Left hindlimb (tissue), 1 donor: ENCODE results near the gene OAS3.
"Not testable (repeated sequence)": the region's sequence is repeated elsewhere in the genome, so short reads cannot be mapped to it uniquely, and the experiment has no call there.

Experiments
- DNase-seq: peaks from one replicate; pipeline ENCODE4 v3.0.0-alpha.2; 2018

OAS3 gene

DNA sequence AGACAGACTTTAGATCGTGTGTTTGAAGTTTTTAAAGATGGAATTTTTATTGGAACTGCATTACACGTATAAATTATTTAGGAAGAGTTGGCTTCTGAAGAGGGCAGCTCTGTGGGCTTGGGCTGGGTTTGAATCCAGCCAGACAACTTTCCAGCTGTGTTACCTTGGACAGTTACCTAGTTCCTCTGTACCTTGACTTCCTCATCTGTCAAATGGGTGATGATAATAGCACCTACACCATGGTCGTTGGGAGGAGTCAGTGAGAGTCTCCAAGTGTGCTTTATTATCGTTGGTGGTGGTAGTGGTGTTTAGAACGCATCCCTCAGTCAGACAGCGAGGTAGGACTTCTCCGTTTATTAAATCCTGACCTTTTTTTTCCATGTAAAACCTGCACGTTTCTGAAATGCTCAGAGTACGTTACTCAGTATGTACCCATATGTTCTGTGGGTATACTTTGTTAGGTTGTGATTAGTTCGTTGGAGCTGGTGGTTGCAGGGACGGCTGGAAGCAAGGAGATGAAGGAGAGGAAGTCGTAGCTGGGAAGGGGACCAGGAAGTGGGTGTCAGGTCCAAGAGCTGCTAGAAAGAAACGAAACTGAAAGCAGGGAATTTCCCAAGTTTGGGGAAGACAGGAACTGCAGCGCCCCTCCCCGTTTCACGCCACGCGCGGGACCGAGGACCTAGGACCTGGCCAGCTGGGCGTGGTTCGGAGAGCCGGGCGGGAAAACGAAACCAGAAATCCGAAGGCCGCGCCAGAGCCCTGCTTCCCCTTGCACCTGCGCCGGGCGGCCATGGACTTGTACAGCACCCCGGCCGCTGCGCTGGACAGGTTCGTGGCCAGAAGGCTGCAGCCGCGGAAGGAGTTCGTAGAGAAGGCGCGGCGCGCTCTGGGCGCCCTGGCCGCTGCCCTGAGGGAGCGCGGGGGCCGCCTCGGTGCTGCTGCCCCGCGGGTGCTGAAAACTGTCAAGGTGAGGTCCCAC lies at the start of gene OAS3:
TSS of gene OAS3 (plus strand) at position 734 of the 979 bp plus-strand sequence. CDS start at position 791, 57 bp downstream.
- peak; percentile 90 for DNase-seq

DNA sequence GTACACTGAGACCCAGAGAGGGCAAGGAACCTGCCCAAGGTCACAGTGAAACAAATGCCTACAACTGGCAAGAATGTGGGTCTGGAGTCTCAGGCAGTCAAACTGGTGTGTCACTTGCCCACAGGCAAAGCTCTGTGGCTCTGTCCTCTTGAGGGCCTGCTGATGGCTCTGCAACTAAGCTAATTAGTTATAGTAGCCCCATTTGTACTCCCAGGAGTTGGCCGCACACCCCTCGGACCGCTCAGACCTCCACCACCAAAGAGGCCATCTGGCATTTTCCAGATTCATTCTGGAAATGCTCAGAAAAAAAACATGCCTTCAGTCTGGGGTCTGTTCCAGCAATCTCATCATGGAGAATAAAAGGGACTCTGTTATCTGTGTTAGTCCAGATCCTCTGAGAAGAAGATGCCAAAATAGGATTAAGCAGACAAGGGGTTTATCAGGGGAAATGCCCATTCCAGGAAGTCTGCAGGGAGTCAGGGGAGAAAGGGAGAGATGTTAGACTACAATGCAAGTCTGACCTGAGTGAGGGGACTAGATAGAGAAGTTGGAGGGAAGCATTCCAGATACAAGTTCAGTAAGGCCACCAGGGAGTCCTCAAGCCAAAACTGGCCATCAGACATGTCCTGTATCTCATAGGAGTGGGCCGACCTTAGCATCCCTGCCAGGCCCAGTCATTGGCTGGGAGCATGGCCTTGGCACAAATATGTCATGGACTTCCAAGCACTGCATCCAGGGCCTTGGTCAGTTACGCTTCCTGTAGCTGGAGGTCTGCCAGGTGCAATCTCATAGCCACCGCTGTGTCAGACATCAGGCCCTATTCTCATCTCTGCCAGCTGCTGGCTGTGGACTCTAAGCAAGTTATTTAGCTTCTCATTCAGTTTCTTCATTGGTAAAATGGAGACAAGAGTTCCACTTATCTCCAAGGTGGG lies 46.9 kb upstream of the OAS3 start:
- no peak for DNase-seq

GRCh38 chr12:112892856-112893255 lies 45.4 kb upstream of the OAS3 start:
- DNase-seq: no peak

GRCh38 chr12:112894128-112894527 lies 44.1 kb upstream of the OAS3 start:
- DNase-seq: no peak

- DNase-seq: no peak
Observed at GRCh38 chr12:112898380-112898779, 39.9 kb upstream of the OAS3 start.

DNA sequence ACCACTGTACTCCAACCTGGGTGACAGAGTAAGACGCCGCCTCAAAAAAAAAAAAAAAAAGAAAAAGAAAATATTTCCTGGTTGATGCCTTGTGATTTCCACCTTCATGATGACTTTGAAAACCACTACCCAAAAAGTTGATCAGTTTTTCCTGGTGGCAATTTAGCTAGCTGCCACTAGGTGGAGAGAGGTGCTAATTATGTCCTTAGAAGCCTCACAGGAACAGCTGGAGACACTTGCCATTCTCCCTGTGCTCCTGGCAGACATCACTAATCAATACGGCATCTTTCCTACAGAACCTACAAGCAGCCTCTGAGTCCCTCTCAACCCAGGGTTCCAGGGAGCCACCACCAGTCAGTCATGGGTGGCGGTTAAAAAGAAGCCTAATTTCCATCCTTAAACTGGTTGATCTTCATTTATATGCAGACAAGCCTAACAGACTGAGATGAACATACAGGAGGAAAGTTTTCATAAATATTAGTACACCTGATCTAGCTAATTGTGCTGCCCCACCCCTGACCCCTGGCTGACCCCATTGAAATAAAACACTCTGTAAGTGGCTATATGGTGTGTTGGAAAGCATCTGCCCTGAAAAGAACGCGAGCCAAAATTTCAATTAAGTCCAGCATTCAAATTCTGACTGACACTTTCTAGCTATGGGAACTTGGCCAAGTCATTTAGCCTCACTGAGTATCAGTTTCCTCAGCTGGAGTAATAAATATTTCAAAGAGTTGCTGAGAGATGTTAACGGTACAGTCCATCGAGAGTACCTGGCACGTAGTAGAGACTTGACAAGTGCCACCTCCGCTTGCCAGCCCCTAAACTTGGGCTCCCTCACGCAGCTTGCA lies 37.8 kb upstream of the OAS3 start:
- DNase-seq: no peak

DNA sequence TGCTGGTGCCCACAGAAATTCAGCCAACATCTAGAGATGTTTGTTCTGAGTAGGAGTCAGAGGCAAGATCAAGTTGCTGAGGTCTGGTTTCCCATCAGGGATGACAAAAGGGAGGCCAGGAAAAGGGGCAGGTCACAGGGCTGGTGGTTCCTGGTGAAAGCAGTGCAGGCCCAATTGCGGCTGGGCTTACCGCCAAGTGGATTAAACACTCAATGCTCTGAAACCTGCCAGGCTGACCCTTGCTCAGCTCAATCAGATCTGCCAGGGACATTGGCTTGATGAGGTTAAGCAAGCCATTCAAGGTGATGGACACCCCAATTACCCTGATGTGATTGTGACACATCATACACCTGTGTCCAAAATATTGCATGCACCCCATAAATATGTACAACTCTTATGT lies 37.0 kb upstream of the OAS3 start:
- no peak for DNase-seq

DNA sequence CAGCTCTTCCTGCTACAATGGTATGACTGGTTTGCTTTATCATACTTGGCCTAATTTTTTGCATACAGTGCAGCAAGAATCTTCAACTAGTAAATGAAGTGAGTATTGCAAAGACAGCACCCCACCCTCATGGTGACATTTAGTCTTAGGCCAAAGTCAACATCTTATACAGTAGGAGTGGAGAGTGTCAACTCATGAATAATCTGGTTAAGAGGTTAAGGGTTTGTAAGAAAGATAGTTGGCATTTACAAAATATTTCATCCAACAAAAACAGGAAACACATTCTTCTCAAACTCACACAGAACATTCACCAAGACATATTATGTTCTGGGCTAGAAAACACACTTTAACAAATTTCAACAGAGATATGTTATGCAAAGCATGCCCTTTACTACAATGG lies 33.7 kb upstream of the OAS3 start:
- DNase-seq: no peak

- no peak for DNase-seq
Observed at GRCh38 chr12:112905451-112906089, 32.7 kb upstream of the OAS3 start.

DNA sequence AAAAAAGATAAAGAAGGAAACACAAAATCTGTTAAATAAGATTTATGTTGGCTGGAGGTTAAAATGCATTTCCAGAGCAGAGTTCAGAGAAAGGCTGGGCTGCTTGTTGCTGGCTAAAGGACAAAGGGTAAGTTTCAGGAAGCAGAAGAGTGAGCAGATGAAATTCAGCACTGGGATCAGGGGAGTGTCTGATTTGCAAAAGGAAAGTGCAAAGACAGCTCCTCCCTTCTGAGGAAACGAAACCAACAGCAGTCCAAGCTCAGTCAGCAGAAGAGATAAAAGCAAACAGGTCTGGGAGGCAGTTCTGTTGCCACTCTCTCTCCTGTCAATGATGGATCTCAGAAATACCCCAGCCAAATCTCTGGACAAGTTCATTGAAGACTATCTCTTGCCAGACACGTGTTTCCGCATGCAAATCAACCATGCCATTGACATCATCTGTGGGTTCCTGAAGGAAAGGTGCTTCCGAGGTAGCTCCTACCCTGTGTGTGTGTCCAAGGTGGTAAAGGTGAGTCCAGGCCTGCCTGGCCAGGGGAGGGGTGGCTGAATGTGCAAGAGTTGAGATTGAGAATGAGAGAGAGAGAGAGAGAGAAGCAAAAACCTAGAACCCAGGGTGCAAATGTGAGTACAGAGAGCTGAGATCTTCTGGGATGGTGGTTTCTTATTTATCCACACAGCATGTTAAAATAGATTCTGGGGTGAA lies 31.4 kb upstream of the OAS3 start, which contains the start of gene OAS1:
TSS of gene OAS1 (plus strand) at position 251 of the 703 bp plus-strand sequence. CDS start at position 329, 78 bp downstream.
- DNase-seq: no peak

- no peak for DNase-seq
Observed at GRCh38 chr12:112907415-112908157, 30.7 kb upstream of the OAS3 start.

- no peak for DNase-seq
Observed at GRCh38 chr12:112908548-112908947, 29.7 kb upstream of the OAS3 start.

GRCh38 chr12:112909693-112910092 lies 28.6 kb upstream of the OAS3 start:
- no peak for DNase-seq

- DNase-seq: no peak
Observed at GRCh38 chr12:112913038-112913688, 25.1 kb upstream of the OAS3 start.

DNA sequence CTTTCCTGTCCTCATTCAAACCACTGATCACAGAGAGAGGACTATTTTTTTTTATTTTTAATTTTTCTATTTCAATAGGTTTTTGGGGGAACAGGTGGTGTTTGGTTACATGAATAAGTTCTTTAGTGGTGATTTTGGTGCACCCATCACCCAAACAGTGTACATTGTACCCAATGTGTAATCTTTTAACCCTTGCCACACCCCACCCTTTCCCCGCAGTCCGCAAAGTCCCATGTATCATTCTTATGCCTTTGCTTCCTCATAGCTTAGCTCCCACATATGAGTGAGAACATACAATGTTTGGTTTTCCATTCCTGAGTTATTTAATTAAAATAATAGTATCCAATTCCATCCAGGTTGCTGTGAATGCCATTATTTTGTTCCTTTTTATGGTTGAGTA lies 24.4 kb upstream of the OAS3 start:
- DNase-seq: not testable (repeated sequence)

GRCh38 chr12:112916270-112916669 lies 22.0 kb upstream of the OAS3 start:
- no peak for DNase-seq

- DNase-seq: no peak
Observed at GRCh38 chr12:112919121-112919520, 19.2 kb upstream of the OAS3 start.

- no peak for DNase-seq
Observed at GRCh38 chr12:112924986-112925385, 13.3 kb upstream of the OAS3 start.

GRCh38 chr12:112926416-112927033 lies 11.7 kb upstream of the OAS3 start:
- not testable (repeated sequence) for DNase-seq
